ENCODE data around the gene CRADD. TPM values are rescaled to one million over a fixed set of nuclear protein-coding genes. Genes with fewer than 3 reads are reported as not detected.
A peak's percentile ranks its signal among the peaks of the same experiment; 100 is the strongest.

The CRADD gene
- total RNA-seq, 1 experiment from 2014 or later: 10.1 TPM

GRCh38 chr12:93738199-93739058, 61.3 kb downstream of the CRADD start:
- no TSS peak for BruUV-seq (replicated peaks)
- Mint-ChIP-seq H3K27ac (ENCODE audit: unreplicated experiment) (no peak overlapping the region), H3K4me1 (ENCODE audit: low read depth, unreplicated experiment) (peaks cover 11% of the 10 kb centered on the region), H3K9me3 (ENCODE audit: low read depth, unreplicated experiment) (no peaks in the 10 kb centered on the region), H3K36me3 (ENCODE audit: insufficient read depth, unreplicated experiment) (peaks cover 15% of the 10 kb centered on the region), H3K27me3 (ENCODE audit: unreplicated experiment) (no peaks in the 10 kb centered on the region), H3K4me3 (ENCODE audit: low read depth, unreplicated experiment) (no peak overlapping the region)
- CTCF ChIA-PET: no interaction called here
- DNase-seq: no peak
- TF ChIP-seq CTCF (IDR thresholded peaks at IDR 0.05; ENCODE audit: unreplicated experiment): no peak
- intact Hi-C loops (cut with micrococcal nuclease; ENCODE audit: unreplicated experiment): no loop called here

- BruUV-seq (replicated peaks): no TSS peak
- no peak for DNase-seq
- H3K4me3 Mint-ChIP-seq (ENCODE audit: low read depth, unreplicated experiment): no peak overlapping the region
- peaks cover 15% of the 10 kb centered on the region for H3K36me3 Mint-ChIP-seq (ENCODE audit: insufficient read depth, unreplicated experiment)
- no peaks in the 10 kb centered on the region for H3K9me3 Mint-ChIP-seq (ENCODE audit: low read depth, unreplicated experiment)
- intact Hi-C loops (cut with micrococcal nuclease; ENCODE audit: unreplicated experiment): loop anchor here (5.0 kb wide), 1 partner anchor 238 kb away; no protein-coding TSS in a partner anchor
- no peak for TF ChIP-seq CTCF (IDR thresholded peaks at IDR 0.05; ENCODE audit: unreplicated experiment)
- CTCF ChIA-PET: no interaction called here
- H3K4me1 Mint-ChIP-seq (ENCODE audit: low read depth, unreplicated experiment): peaks cover 11% of the 10 kb centered on the region
- no peak overlapping the region for H3K27ac Mint-ChIP-seq (ENCODE audit: unreplicated experiment)
- no peaks in the 10 kb centered on the region for H3K27me3 Mint-ChIP-seq (ENCODE audit: unreplicated experiment)
These were observed 63.6 kb downstream of the CRADD start for GRCh38 chr12:93740751-93741150.

GRCh38 chr12:93741659-93742109, 64.5 kb downstream of the CRADD start:
- no peak for DNase-seq
- peak overlapping the region; percentile 64 for H3K4me3 Mint-ChIP-seq (ENCODE audit: low read depth, unreplicated experiment)
- peaks cover 15% of the 10 kb centered on the region for H3K36me3 Mint-ChIP-seq (ENCODE audit: insufficient read depth, unreplicated experiment)
- no peak for TF ChIP-seq CTCF (IDR thresholded peaks at IDR 0.05; ENCODE audit: unreplicated experiment)
- BruUV-seq (replicated peaks): no TSS peak
- CTCF ChIA-PET: interaction anchor here (1.2 to 1.9 kb wide), 3 partner anchors 171 to 361 kb away, joined by 3 to 10 read pairs (median 4); no protein-coding TSS in a partner anchor
- no peaks in the 10 kb centered on the region for H3K9me3 Mint-ChIP-seq (ENCODE audit: low read depth, unreplicated experiment)
- H3K27me3 Mint-ChIP-seq (ENCODE audit: unreplicated experiment): no peaks in the 10 kb centered on the region
- peaks cover 11% of the 10 kb centered on the region for H3K4me1 Mint-ChIP-seq (ENCODE audit: low read depth, unreplicated experiment)
- peak overlapping the region; percentile 3 for H3K27ac Mint-ChIP-seq (ENCODE audit: unreplicated experiment)
- intact Hi-C loops (cut with micrococcal nuclease; ENCODE audit: unreplicated experiment): loop anchor here (2.0 to 5.0 kb wide), 2 partner anchors 171 to 239 kb away; no protein-coding TSS in a partner anchor

- H3K4me1 Mint-ChIP-seq (ENCODE audit: low read depth, unreplicated experiment): peaks cover 11% of the 10 kb centered on the region
- intact Hi-C loops (cut with micrococcal nuclease; ENCODE audit: unreplicated experiment): loop anchor here (2.0 to 5.0 kb wide), 2 partner anchors 172 to 240 kb away; no protein-coding TSS in a partner anchor
These were observed 65.1 kb downstream of the CRADD start for GRCh38 chr12:93742110-93742934.

More at GRCh38 chr12:93742110-93742934, 65.1 kb downstream of the CRADD start:
- DNase-seq: peak; percentile 78
- H3K36me3 Mint-ChIP-seq (ENCODE audit: insufficient read depth, unreplicated experiment): peaks cover 15% of the 10 kb centered on the region
- no peaks in the 10 kb centered on the region for H3K9me3 Mint-ChIP-seq (ENCODE audit: low read depth, unreplicated experiment)
- H3K4me3 Mint-ChIP-seq (ENCODE audit: low read depth, unreplicated experiment): peak overlapping the region; percentile 64
- peak; percentile 32 for TF ChIP-seq CTCF (IDR thresholded peaks at IDR 0.05; ENCODE audit: unreplicated experiment)
- BruUV-seq (replicated peaks): no TSS peak
- CTCF ChIA-PET: interaction anchor here (1.2 to 1.9 kb wide), 3 partner anchors 172 to 360 kb away, joined by 3 to 10 read pairs (median 4); no protein-coding TSS in a partner anchor
- no peaks in the 10 kb centered on the region for H3K27me3 Mint-ChIP-seq (ENCODE audit: unreplicated experiment)
- H3K27ac Mint-ChIP-seq (ENCODE audit: unreplicated experiment): peak overlapping the region; percentile 3
